HCT116 (cell line): ENCODE data around the gene TAMALIN. TPM values are rescaled to one million over a fixed set of nuclear protein-coding genes. Genes with fewer than 3 reads are reported as not detected.

Experiments
- ATAC-seq: fragments of 200-7000 bp; cut with Tn5 transposase; 2 replicates; pipeline ENCODE4 v1.9.1; 2020; ENCODE audit warnings: mild to moderate bottlenecking, moderate library complexity
- BruUV-seq: library from RNA; stranded (reverse); fragments of 400-500 nt; replicated peaks from 2 replicates; lab custom pipeline; 2021; lab: Mats Ljungman, UMichigan
- CTCF ChIA-PET: fragments of 300-600 bp; sonication (Branson Sonifier 250); formaldehyde crosslinking; loops from one replicate; lab custom pipeline; 2021; ENCODE audit warnings: antibody characterized with exemption; lab: Charles Lee
- POLR2A ChIA-PET: fragments of 300-600, 350-600 bp; sonication (Branson Sonifier 250); formaldehyde crosslinking; loops from one replicate; lab custom pipeline; 2021; ENCODE audit warnings: antibody characterized with exemption; lab: Charles Lee
- RAD21 ChIA-PET, 2 experiments: fragments of 300-600 bp; sonication (Branson Sonifier 250); formaldehyde crosslinking; loops; one replicate each; lab custom pipeline; 2023; ENCODE audit warnings: low total read pairs in 2 of 2; ENCODE audit not compliant: uncharacterized antibody in 2 of 2, unreplicated experiment in 2 of 2, low non-redundant PET in 1 of 2; lab: Charles Lee
- DNase-seq: peaks from one replicate; pipeline ENCODE4 v3.0.0-alpha.2; 2010; ENCODE audit warnings: low read depth, low spot score
- H2AFZ ChIP-seq: fragments of 200-600 bp; shearing (Covaris generic), sonication (generic); 2 replicates; pipeline ENCODE4 v1.6.1; 2017; ENCODE audit warnings: low read depth, mixed run types, mixed read lengths, antibody characterized with exemption, low read length; ENCODE audit not compliant: poor library complexity, severe bottlenecking
- H3K27ac ChIP-seq: 2 replicates; pipeline ENCODE4 v1.5.1; 2012; ENCODE audit warnings: low read depth, low read length
- H3K27me3 ChIP-seq: fragments of 200-600 bp; sonication (generic); 2 replicates; pipeline ENCODE4 v1.6.1; 2016; ENCODE audit warnings: mixed run types, low read length, mixed read lengths; ENCODE audit not compliant: insufficient read depth
- H3K36me3 ChIP-seq, 2 experiments: fragments of 200-500 bp in 1 of 2; fragments of 200-600 bp in 1 of 2; sonication (Bioruptor generic) in 1 of 2; sonication (generic) in 1 of 2; 2 replicates each; pipeline versions ENCODE4 v1.5.1 to v1.6.1; 2014 to 2016; ENCODE audit warnings: low read length in 2 of 2, inconsistent platforms in 1 of 2, mixed read lengths in 1 of 2, mixed run types in 1 of 2; ENCODE audit not compliant: insufficient read depth in 2 of 2, control insufficient read depth in 1 of 2
- H3K4me1 ChIP-seq, 2 experiments: fragments of 200-600 bp in 1 of 2; sonication (generic) in 1 of 2; 2 replicates each; pipeline versions ENCODE4 v1.5.1 to v1.6.1; 2012 to 2017; ENCODE audit warnings: low read length in 2 of 2, inconsistent platforms in 1 of 2, mild to moderate bottlenecking in 1 of 2, mixed read lengths in 1 of 2, mixed run types in 1 of 2, moderate library complexity in 1 of 2; ENCODE audit not compliant: insufficient read depth in 2 of 2, control insufficient read depth in 1 of 2
- H3K4me2 ChIP-seq: fragments of 200-600 bp; sonication (generic); 2 replicates; pipeline ENCODE4 v1.6.1; 2017; ENCODE audit warnings: mixed run types, low read length, mixed read lengths
- H3K4me3 ChIP-seq, 2 experiments: fragments of 200-600 bp in 1 of 2; sonication (generic) in 1 of 2; replicated peaks in 1 of 2; 2 replicates each; pipeline ENCODE4 v1.5.1; 2011 to 2016; ENCODE audit warnings: low read length in 2 of 2, control low read depth in 1 of 2, low read depth in 1 of 2, mild to moderate bottlenecking in 1 of 2, mixed read lengths in 1 of 2, mixed run types in 1 of 2
- H3K79me2 ChIP-seq: fragments of 200-600 bp; sonication (generic); 2 replicates; pipeline ENCODE4 v1.6.1; 2017; ENCODE audit warnings: mild to moderate bottlenecking, mixed run types, low read length, moderate library complexity, mixed read lengths; ENCODE audit not compliant: insufficient read depth
- H3K9ac ChIP-seq: fragments of 200-600 bp; sonication (generic); 2 replicates; pipeline ENCODE4 v1.6.1; 2016; ENCODE audit warnings: low read length, mixed read lengths
- H3K9me2 ChIP-seq: fragments of 200-600 bp; sonication (generic), shearing (Covaris generic); 2 replicates; pipeline ENCODE4 v1.6.1; 2017; ENCODE audit warnings: mixed run types, mild to moderate bottlenecking, moderate library complexity; ENCODE audit not compliant: insufficient read depth
- H3K9me3 ChIP-seq, 2 experiments: fragments of 200-500 bp in 1 of 2; fragments of 200-600 bp in 1 of 2; sonication (Bioruptor generic) in 1 of 2; sonication (generic) in 1 of 2; 2 replicates each; pipeline ENCODE4 v1.6.1; 2014 to 2017; ENCODE audit warnings: low read length in 2 of 2, mixed read lengths in 2 of 2, inconsistent platforms in 1 of 2, low read depth in 1 of 2, mild to moderate bottlenecking in 1 of 2, mixed run types in 1 of 2, moderate library complexity in 1 of 2; ENCODE audit not compliant: control insufficient read depth in 1 of 2, insufficient read depth in 1 of 2
- H4K20me1 ChIP-seq: fragments of 200-600 bp; sonication (generic), shearing (Covaris generic); 2 replicates; pipeline ENCODE4 v1.6.1; 2017; ENCODE audit warnings: mixed run types, mild to moderate bottlenecking, moderate library complexity; ENCODE audit not compliant: insufficient read depth
- ATF3 ChIP-seq: IDR thresholded peaks from 2 replicates; pipeline ENCODE4 v1.6.1; 2012
- CBX3 ChIP-seq: IDR thresholded peaks from 2 replicates; pipeline ENCODE4 v1.6.1; 2012; ENCODE audit warnings: low read depth
- CEBPB ChIP-seq: IDR thresholded peaks from 2 replicates; pipeline ENCODE4 v1.6.1; 2012; ENCODE audit warnings: low read depth
- CTCF ChIP-seq, 3 experiments: fragments of 200-600 bp in 1 of 3; sonication (generic) in 1 of 3; IDR thresholded peaks in 2 of 3; conservative IDR thresholded peaks in 1 of 3; 2 replicates each; pipeline ENCODE4 v1.5.1; 2012 to 2017; ENCODE audit warnings: low read depth in 2 of 3, low read length in 2 of 3, antibody characterized with exemption in 1 of 3, borderline replicate concordance in 1 of 3, control low read depth in 1 of 3, mild to moderate bottlenecking in 1 of 3, mixed read lengths in 1 of 3, mixed run types in 1 of 3, moderate library complexity in 1 of 3; ENCODE audit not compliant: insufficient read depth in 1 of 3
- EGR1 ChIP-seq: IDR thresholded peaks from 2 replicates; pipeline ENCODE4 v1.6.1; 2012; ENCODE audit warnings: low read depth
- FOSL1 ChIP-seq: IDR thresholded peaks from 2 replicates; pipeline ENCODE4 v1.6.1; 2012; ENCODE audit warnings: low read depth
- JUND ChIP-seq: IDR thresholded peaks from 2 replicates; pipeline ENCODE4 v1.6.1; 2012
- MAX ChIP-seq: IDR thresholded peaks from 2 replicates; pipeline ENCODE4 v1.6.1; 2012
- POLR2A ChIP-seq: IDR thresholded peaks from 2 replicates; pipeline ENCODE4 v1.7.0; 2011; ENCODE audit warnings: borderline replicate concordance; ENCODE audit not compliant: insufficient read depth, insufficient read length; ENCODE audit errors: extremely low read depth
- RAD21 ChIP-seq: IDR thresholded peaks from 2 replicates; pipeline ENCODE4 v1.6.1; 2012; ENCODE audit warnings: low read depth, mild to moderate bottlenecking
- SIN3A ChIP-seq: IDR thresholded peaks from 2 replicates; pipeline ENCODE4 v1.6.1; 2012; ENCODE audit warnings: low read depth
- SP1 ChIP-seq: IDR thresholded peaks from 2 replicates; pipeline ENCODE4 v1.6.1; 2012; ENCODE audit warnings: low read depth
- SRF ChIP-seq: IDR thresholded peaks from 2 replicates; pipeline ENCODE4 v1.6.1; 2012; ENCODE audit warnings: low read depth
- TCF7L2 ChIP-seq: IDR thresholded peaks from 2 replicates; pipeline ENCODE4 v1.7.0; 2011; ENCODE audit warnings: borderline replicate concordance, inconsistent platforms; ENCODE audit not compliant: insufficient read depth, insufficient read length; ENCODE audit errors: extremely low read depth
- YY1 ChIP-seq: IDR thresholded peaks from 2 replicates; pipeline ENCODE4 v1.6.1; 2011; ENCODE audit warnings: low read length, low read depth, moderate library complexity, mild to moderate bottlenecking; ENCODE audit not compliant: insufficient replicate concordance; ENCODE audit errors: extremely low read depth
- ZFX ChIP-seq: fragments of 450-650 bp; IDR thresholded peaks from 2 replicates; pipeline ENCODE4 v1.6.1; 2017
- intact Hi-C: fragments of 100-400 bp; cut with micrococcal nuclease; formaldehyde crosslinking; loops from 2 replicates; pipeline ENCODE4 v1.10.0; 2022
- total RNA-seq: library from RNA; stranded (reverse); gene quantifications from one replicate; pipeline ENCODE4 v1.2.1, GENCODE V29; 2021; ENCODE audit not compliant: unreplicated experiment

The TAMALIN gene
- total RNA-seq, 1 experiment from 2014 or later, result 1.1 TPM

GRCh38 chr12:52041695-52042123, 35.0 kb downstream of the TAMALIN start:
- no peaks in the 10 kb centered on the region for H3K9me3 ChIP-seq
- H3K9me2 ChIP-seq, result no peaks in the 10 kb centered on the region
- ChIA-PET POLR2A (no interaction called here), CTCF (no interaction called here), RAD21 (no interaction called here)
- BruUV-seq, result no TSS peak
- H3K79me2 ChIP-seq, result peaks cover 26% of the 10 kb centered on the region
- H3K4me1 ChIP-seq, result peaks cover under 1 to 23% of the 10 kb centered on the region in 2 experiments
- no peak for TF ChIP-seq JUND
- 0 out of 6 replicates have a peak, but pooled peaks of 1 of the 3 experiments have one; percentile 11 for TF ChIP-seq CTCF (IDR thresholded peaks at IDR 0.05 in 2 of 3, conservative IDR thresholded peaks at IDR 0.05 in 1 of 3; ENCODE audit: borderline replicate concordance in 1 of 3, insufficient read depth in 1 of 3, low read depth in 2 of 3, low read length in 2 of 3)
- no peak overlapping the region for H3K4me3 ChIP-seq
- no peaks in the 10 kb centered on the region for H4K20me1 ChIP-seq
- H3K4me2 ChIP-seq, result no peak overlapping the region
- H3K27me3 ChIP-seq, result no peaks in the 10 kb centered on the region
- no peak overlapping the region for H3K9ac ChIP-seq
- DNase-seq (no peak), ATAC-seq (no peak)
- intact Hi-C loops, result no loop called here
- H3K36me3 ChIP-seq, result no peaks in the 10 kb centered on the region
- H3K27ac ChIP-seq, result no peak overlapping the region
- H2AFZ ChIP-seq, result no peak overlapping the region

- peaks cover 20% of the 10 kb centered on the region for H3K79me2 ChIP-seq
- ChIA-PET POLR2A (no interaction called here), RAD21 (no interaction called here), CTCF (interaction anchor here (0.8 kb wide), 1 partner anchor 26 kb away, joined by 3 read pairs; no protein-coding TSS in a partner anchor)
- no peak for DNase-seq
- H3K4me3 ChIP-seq, result no peak overlapping the region
- no peaks in the 10 kb centered on the region for H3K9me2 ChIP-seq
- H3K9ac ChIP-seq, result no peak overlapping the region
- intact Hi-C loops, result no loop called here
- H4K20me1 ChIP-seq, result no peaks in the 10 kb centered on the region
- no peak overlapping the region for H3K4me2 ChIP-seq
- H3K36me3 ChIP-seq, result no peaks in the 10 kb centered on the region
- no peak overlapping the region for H3K27ac ChIP-seq
- no peaks in the 10 kb centered on the region for H3K9me3 ChIP-seq
- H3K27me3 ChIP-seq, result no peaks in the 10 kb centered on the region
- H3K4me1 ChIP-seq, result peaks cover 0 to 21% of the 10 kb centered on the region in 2 experiments; a peak in 1 of 4 replicates
- no peak overlapping the region for H2AFZ ChIP-seq
- ATAC-seq, result no peak
- no TSS peak for BruUV-seq
- TF ChIP-seq SIN3A, result no peak
- TF ChIP-seq TCF7L2, result no peak
- no peak for TF ChIP-seq CTCF (IDR thresholded peaks at IDR 0.05 in 2 of 3, conservative IDR thresholded peaks at IDR 0.05 in 1 of 3; ENCODE audit: borderline replicate concordance in 1 of 3, insufficient read depth in 1 of 3, low read depth in 2 of 3, low read length in 2 of 3)
- TF ChIP-seq SRF, result no peak
- TF ChIP-seq FOSL1, result no peak
- TF ChIP-seq CEBPB, result no peak
- no peak for TF ChIP-seq SP1
- no peak for TF ChIP-seq JUND
- TF ChIP-seq ZFX, result no peak
- no peak for TF ChIP-seq YY1
- TF ChIP-seq MAX, result no peak
- TF ChIP-seq RAD21, result no peak
- no peak for TF ChIP-seq EGR1
- TF ChIP-seq ATF3, result no peak
- no peak for TF ChIP-seq POLR2A
- TF ChIP-seq CBX3, result no peak
Measured at GRCh38 chr12:52042706-52043385, 36.1 kb downstream of the TAMALIN start.
